Measurements from ENCODE around the gene CDC42EP2. TPM values are rescaled to one million over a fixed set of nuclear protein-coding genes. Genes with fewer than 3 reads are reported as not detected.

The CDC42EP2 gene
- total and polyA plus RNA-seq, 2 of the 13 experiments (the other 11 are each of a cell fraction or from before 2014, with no cell fraction given), result 2.3 to 7.1 TPM

DNA sequence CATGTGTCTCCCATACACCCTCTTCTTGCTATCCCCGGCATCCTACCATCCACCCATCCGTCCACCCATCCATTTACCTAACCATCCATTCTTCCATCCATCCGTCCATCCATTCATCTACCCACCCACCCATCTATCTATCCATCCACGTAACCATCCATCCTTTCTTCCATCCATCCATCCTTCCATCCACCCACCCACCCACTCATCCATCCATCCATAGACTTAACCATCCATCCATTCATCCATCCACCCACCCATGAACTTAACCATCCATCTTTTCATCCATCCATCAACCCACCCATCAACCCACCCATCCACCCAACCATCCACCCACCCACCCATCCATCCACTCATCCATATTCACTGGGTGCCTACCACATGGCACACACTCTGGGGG lies 10.6 kb upstream of the CDC42EP2 start (continued):
- TF ChIP-seq CBX5 (CRISPR knock-in tag; IDR thresholded peaks at IDR 0.05; ENCODE audit: borderline replicate concordance) (no peak), ZNF629 (CRISPR knock-in tag; conservative IDR thresholded peaks at IDR 0.05) (no peak)

DNA sequence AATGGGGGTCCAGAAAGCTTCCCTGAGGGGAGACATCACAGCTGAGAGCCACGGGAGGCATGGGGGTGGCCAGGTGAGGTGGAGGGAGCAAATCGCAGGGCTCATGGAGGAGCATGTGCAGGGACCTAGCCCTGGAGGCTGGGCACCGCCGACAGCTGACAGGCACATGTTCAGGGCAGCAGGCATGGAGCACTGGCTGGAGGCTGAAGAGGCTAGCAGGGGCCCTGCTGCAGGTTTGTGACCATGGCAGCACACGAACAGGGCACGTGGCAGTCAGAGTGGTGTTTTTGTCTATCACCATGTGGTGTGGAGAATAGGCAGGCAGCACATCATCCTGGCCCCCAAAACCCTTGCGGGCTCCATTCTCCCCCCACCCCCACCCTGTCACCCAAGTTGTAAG lies 10.1 kb upstream of the CDC42EP2 start:
- ChIA-PET CTCF (ENCODE audit: low intra/inter-chr PET ratio, low total read pairs) (no interaction called here), POLR2A (interaction anchor here (3.5 to 4.3 kb wide), 2 partner anchors 11 to 12 kb away, joined by 23 to 61 read pairs; partner anchors contain the start of gene CDC42EP2)
- Histone ChIP-seq H2AFZ (ENCODE audit: low read length) (no peak overlapping the region), H3K9me3 (ENCODE audit: low read length) (no peaks in the 10 kb centered on the region), H3K79me2 (ENCODE audit: insufficient read depth, low read length) (no peaks in the 10 kb centered on the region), H3K4me3 (replicated peaks in 1 of 3; ENCODE audit: insufficient read depth in 1 of 3, low read depth in 2 of 3, low read length in 3 of 3) (no peak overlapping the region), H3K9ac (ENCODE audit: insufficient read depth, low read depth, low read length) (no peak overlapping the region), H4K20me1 (ENCODE audit: insufficient read depth, low read length) (no peaks in the 10 kb centered on the region), H3K4me1 (ENCODE audit: insufficient read depth, low read length) (peaks cover 67% of the 10 kb centered on the region), H3K4me2 (ENCODE audit: low read depth, low read length) (peak overlapping the region; percentile 79), H3K27me3 (ENCODE audit: control insufficient read depth in 1 of 2, insufficient read depth in 2 of 2, low read length in 2 of 2) (no peaks in the 10 kb centered on the region), H3K36me3 (replicated peaks in 1 of 2; ENCODE audit: control insufficient read depth in 1 of 2, insufficient read depth in 2 of 2, low read length in 2 of 2) (no peaks in the 10 kb centered on the region; a peak in 1 of 5 replicates), H3K27ac (ENCODE audit: extremely low read length, insufficient read depth, low read length) (no peak overlapping the region)
- intact Hi-C loops (cut with micrococcal nuclease; ENCODE audit: unreplicated experiment) (no loop called here), in situ Hi-C loops (cut with HindIII; ENCODE audit: extremely low pct_ligation_motif_present, low pct_unique_long_range_greater_than_20kb) (no loop called here)
- FAIRE-seq (no peak), ATAC-seq (no peak), DNase-seq (ENCODE audit: low spot score) (no peak)
- no TSS peak for BruUV-seq (replicated peaks)
- 91% methylated on average over 7 of the region's 7 CpGs for WGBS (ENCODE audit: low lambda C conversion rate)
- TF ChIP-seq LCORL (IDR thresholded peaks at IDR 0.05), result no peak
- TF ChIP-seq LCORL (CRISPR knock-in tag; IDR thresholded peaks at IDR 0.05), result no peak
- 0 out of 2 replicates have a peak, but pooled peaks have one; percentile 28 for TF ChIP-seq ZFYVE20 (CRISPR knock-in tag; IDR thresholded peaks at IDR 0.05; ENCODE audit: borderline replicate concordance, low read depth)
- TF ChIP-seq NONO (IDR thresholded peaks at IDR 0.05), result no peak
- 0 out of 2 replicates have a peak, but pooled peaks have one; percentile 30 for TF ChIP-seq NONO (CRISPR knock-in tag; conservative IDR thresholded peaks at IDR 0.05)
- no peak for TF ChIP-seq ZNF768 (CRISPR knock-in tag; IDR thresholded peaks at IDR 0.05)
- peak; percentile 19 for TF ChIP-seq HNRNPLL (IDR thresholded peaks at IDR 0.05; ENCODE audit: low read depth, low read length, poor library complexity, severe bottlenecking)
- no peak for TF ChIP-seq STAT5B (CRISPR knock-in tag; IDR thresholded peaks at IDR 0.05)
- no peak for TF ChIP-seq NCOA5 (CRISPR knock-in tag; IDR thresholded peaks at IDR 0.05)
- peak; percentile 42 for TF ChIP-seq AGO2 (optimal IDR thresholded peaks at IDR 0.05; ENCODE audit: low read depth, low read length)
- TF ChIP-seq, protein P1, sequence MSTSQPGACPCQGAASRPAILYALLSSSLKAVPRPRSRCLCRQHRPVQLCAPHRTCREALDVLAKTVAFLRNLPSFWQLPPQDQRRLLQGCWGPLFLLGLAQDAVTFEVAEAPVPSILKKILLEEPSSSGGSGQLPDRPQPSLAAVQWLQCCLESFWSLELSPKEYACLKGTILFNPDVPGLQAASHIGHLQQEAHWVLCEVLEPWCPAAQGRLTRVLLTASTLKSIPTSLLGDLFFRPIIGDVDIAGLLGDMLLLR (CRISPR knock-in tag; IDR thresholded peaks at IDR 0.05), result no peak
- TF ChIP-seq NR2F2 (IDR thresholded peaks at IDR 0.05; ENCODE audit: borderline replicate concordance, low read depth), result no peak
- TF ChIP-seq SRF (IDR thresholded peaks at IDR 0.05; ENCODE audit: low read depth, low read length), result no peak
- TF ChIP-seq, protein P2, sequence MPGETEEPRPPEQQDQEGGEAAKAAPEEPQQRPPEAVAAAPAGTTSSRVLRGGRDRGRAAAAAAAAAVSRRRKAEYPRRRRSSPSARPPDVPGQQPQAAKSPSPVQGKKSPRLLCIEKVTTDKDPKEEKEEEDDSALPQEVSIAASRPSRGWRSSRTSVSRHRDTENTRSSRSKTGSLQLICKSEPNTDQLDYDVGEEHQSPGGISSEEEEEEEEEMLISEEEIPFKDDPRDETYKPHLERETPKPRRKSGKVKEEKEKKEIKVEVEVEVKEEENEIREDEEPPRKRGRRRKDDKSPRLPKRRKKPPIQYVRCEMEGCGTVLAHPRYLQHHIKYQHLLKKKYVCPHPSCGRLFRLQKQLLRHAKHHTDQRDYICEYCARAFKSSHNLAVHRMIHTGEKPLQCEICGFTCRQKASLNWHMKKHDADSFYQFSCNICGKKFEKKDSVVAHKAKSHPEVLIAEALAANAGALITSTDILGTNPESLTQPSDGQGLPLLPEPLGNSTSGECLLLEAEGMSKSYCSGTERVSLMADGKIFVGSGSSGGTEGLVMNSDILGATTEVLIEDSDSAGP (CRISPR knock-in tag; IDR thresholded peaks at IDR 0.05; ENCODE audit: borderline replicate concordance), result no peak
- no peak for TF ChIP-seq REPIN1 (CRISPR knock-in tag; IDR thresholded peaks at IDR 0.05; ENCODE audit: borderline replicate concordance, low read depth)
- no peak for TF ChIP-seq TP53 (CRISPR knock-in tag; conservative IDR thresholded peaks at IDR 0.05)
- no peak for TF ChIP-seq ZNF17 (CRISPR knock-in tag; IDR thresholded peaks at IDR 0.05)
- TF ChIP-seq NCOA2 (CRISPR knock-in tag; IDR thresholded peaks at IDR 0.05), result no peak
- no peak for TF ChIP-seq ZBTB20 (CRISPR knock-in tag; IDR thresholded peaks at IDR 0.05; ENCODE audit: borderline replicate concordance, low read depth)
- no peak for TF ChIP-seq ATAD3A (CRISPR knock-in tag; IDR thresholded peaks at IDR 0.05)
- TF ChIP-seq, protein P3, sequence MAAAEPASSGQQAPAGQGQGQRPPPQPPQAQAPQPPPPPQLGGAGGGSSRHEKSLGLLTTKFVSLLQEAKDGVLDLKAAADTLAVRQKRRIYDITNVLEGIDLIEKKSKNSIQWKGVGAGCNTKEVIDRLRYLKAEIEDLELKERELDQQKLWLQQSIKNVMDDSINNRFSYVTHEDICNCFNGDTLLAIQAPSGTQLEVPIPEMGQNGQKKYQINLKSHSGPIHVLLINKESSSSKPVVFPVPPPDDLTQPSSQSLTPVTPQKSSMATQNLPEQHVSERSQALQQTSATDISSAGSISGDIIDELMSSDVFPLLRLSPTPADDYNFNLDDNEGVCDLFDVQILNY (CRISPR knock-in tag; conservative IDR thresholded peaks at IDR 0.05), result no peak
- no peak for TF ChIP-seq MTA3 (CRISPR knock-in tag; IDR thresholded peaks at IDR 0.05)
